OCI-LY3 (cell line): ENCODE measurements around the gene DIO3.

Experiments used
- CTCF ChIP-seq: fragments of 200-600, 300-600 bp; sonication (generic); IDR thresholded peaks from 2 replicates; pipeline ENCODE4 v1.5.1; 2014; ENCODE audit warnings: antibody characterized with exemption, low read length, low read depth
- EZH2phosphoT487 ChIP-seq: fragments of 200-600 bp; shearing (Covaris generic); IDR thresholded peaks from 2 replicates; pipeline ENCODE4 v1.6.1; 2018; ENCODE audit warnings: antibody characterized with exemption, mixed run types, low read depth

GRCh38 chr14:101542391-101542790 lies 18.9 kb upstream of the DIO3 start:
- TF ChIP-seq EZH2phosphoT487 (no peak), CTCF (no peak)
